ENCODE results near the gene LOXL4. TPM values are rescaled to one million over a fixed set of nuclear protein-coding genes. Genes with fewer than 3 reads are reported as not detected.

LOXL4 gene
- total RNA-seq, 3 donors from 2014 or later (not counting 1 experiment from before 2014, with no cell fraction given) = 0.23 TPM; not detected in 2

GRCh38 chr10:98270786-98271185 lies 2.8 kb upstream of the LOXL4 start:
- Histone ChIP-seq H3K27ac (ENCODE audit: low read length) (no peak overlapping the region), H3K4me1 (ENCODE audit: control insufficient read depth, insufficient read depth, low read length) (peaks cover 14% of the 10 kb centered on the region), H3K9me3 (ENCODE audit: control insufficient read depth, insufficient read depth, low read length) (no peaks in the 10 kb centered on the region), H3K27me3 (ENCODE audit: control insufficient read depth, insufficient read depth, low read length) (peaks cover 4% of the 10 kb centered on the region), H3K4me3 (ENCODE audit: low read length) (no peak overlapping the region), H3K36me3 (ENCODE audit: control insufficient read depth, insufficient read depth, low read length) (no peaks in the 10 kb centered on the region)
- no peaks in the 10 kb centered on the region for H3K36me3 Mint-ChIP-seq
- no peaks in the 10 kb centered on the region for H3K9me3 Mint-ChIP-seq
- no peak for TF ChIP-seq CTCF (IDR thresholded peaks at IDR 0.05)
- intact Hi-C loops (cut with micrococcal nuclease) = no loop called here
- no peak for DNase-seq
- 96% methylated on average over 2 of the region's 2 CpGs for WGBS (ENCODE audit: insufficient coverage)
- H3K4me3 Mint-ChIP-seq = no peak overlapping the region
- no peak for ATAC-seq
- peaks cover 3 to 13% of the 10 kb centered on the region in 2 donors for H3K4me1 Mint-ChIP-seq
- peak overlapping the region in 1 of 2 donors; percentile 13 for H3K27ac Mint-ChIP-seq
- peaks cover 15 to 38% of the 10 kb centered on the region in 2 donors for H3K27me3 Mint-ChIP-seq (ENCODE audit: low read depth in 2 of 2)

- Mint-ChIP-seq H3K27me3 (ENCODE audit: low read depth in 2 of 2) (peaks cover 15 to 38% of the 10 kb centered on the region in 2 donors), H3K36me3 (no peaks in the 10 kb centered on the region), H3K9me3 (no peaks in the 10 kb centered on the region), H3K4me1 (peaks cover 0 to 10% of the 10 kb centered on the region in 2 donors), H3K4me3 (no peak overlapping the region), H3K27ac (no peak overlapping the region)
- no peaks in the 10 kb centered on the region for H3K36me3 ChIP-seq (ENCODE audit: control insufficient read depth, insufficient read depth, low read length)
- no peak overlapping the region for H3K4me3 ChIP-seq (ENCODE audit: low read length)
- WGBS (ENCODE audit: insufficient coverage) = 83% methylated on average over 10 of the region's 10 CpGs
- no peak overlapping the region for H3K27ac ChIP-seq (ENCODE audit: low read length)
- H3K9me3 ChIP-seq (ENCODE audit: control insufficient read depth, insufficient read depth, low read length) = no peaks in the 10 kb centered on the region
- TF ChIP-seq CTCF (IDR thresholded peaks at IDR 0.05) = no peak
- ATAC-seq = no peak
- H3K27me3 ChIP-seq (ENCODE audit: control insufficient read depth, insufficient read depth, low read length) = peaks cover 4% of the 10 kb centered on the region
- no peak for DNase-seq
- intact Hi-C loops (cut with micrococcal nuclease) = no loop called here
- H3K4me1 ChIP-seq (ENCODE audit: control insufficient read depth, insufficient read depth, low read length) = peaks cover 14% of the 10 kb centered on the region
Measured at GRCh38 chr10:98270073-98270740, 2.2 kb upstream of the LOXL4 start.

GRCh38 chr10:98269435-98269912 lies 1.5 kb upstream of the LOXL4 start:
- Mint-ChIP-seq H3K4me3 (peak overlapping the region; percentile 87), H3K4me1 (peaks cover 0 to 10% of the 10 kb centered on the region in 2 donors), H3K36me3 (no peaks in the 10 kb centered on the region), H3K27ac (peak overlapping the region in 1 of 2 donors; percentile 41), H3K9me3 (no peaks in the 10 kb centered on the region), H3K27me3 (ENCODE audit: low read depth in 2 of 2) (peaks cover 12 to 36% of the 10 kb centered on the region in 2 donors)
- H3K27me3 ChIP-seq (ENCODE audit: control insufficient read depth, insufficient read depth, low read length) = peaks cover 4% of the 10 kb centered on the region
- peaks cover 14% of the 10 kb centered on the region for H3K4me1 ChIP-seq (ENCODE audit: control insufficient read depth, insufficient read depth, low read length)
- WGBS (ENCODE audit: insufficient coverage) = 71% methylated on average over 8 of the region's 8 CpGs
- TF ChIP-seq CTCF (IDR thresholded peaks at IDR 0.05) = no peak
- no peaks in the 10 kb centered on the region for H3K36me3 ChIP-seq (ENCODE audit: control insufficient read depth, insufficient read depth, low read length)
- no peak overlapping the region for H3K27ac ChIP-seq (ENCODE audit: low read length)
- DNase-seq = no peak
- H3K4me3 ChIP-seq (ENCODE audit: low read length) = no peak overlapping the region
- H3K9me3 ChIP-seq (ENCODE audit: control insufficient read depth, insufficient read depth, low read length) = no peaks in the 10 kb centered on the region
- intact Hi-C loops (cut with micrococcal nuclease) = no loop called here
- ATAC-seq = no peak
